GM12878 (cell line): ENCODE measurements around the gene SPRYD3. TPM values are rescaled to one million over a fixed set of nuclear protein-coding genes. Genes with fewer than 3 reads are reported as not detected.

Experiments used
- ATAC-seq: fragments of 200-7000 bp; cut with Tn5 transposase; 3 replicates; pipeline ENCODE4 v1.9.1; 2020; ENCODE audit warnings: mild to moderate bottlenecking, moderate library complexity
- BruUV-seq: library from RNA; stranded (reverse); fragments of 400-500 nt; replicated peaks from 2 replicates; lab custom pipeline; 2021; lab: Mats Ljungman, UMichigan
- CTCF ChIA-PET: fragments of 300-600 bp; sonication (Branson Sonifier 250); formaldehyde crosslinking; extraction: SDS; loops from one replicate; lab custom pipeline; 2021; ENCODE audit warnings: inconsistent platforms; lab: Yijun Ruan, JAX
- POLR2A ChIA-PET: fragments of 350-600 bp; formaldehyde crosslinking; extraction: SDS; loops from one replicate; lab custom pipeline; 2021; ENCODE audit warnings: inconsistent platforms; lab: Charles Lee
- RAD21 ChIA-PET: fragments of 300-600 bp; sonication (Branson Sonifier 250); formaldehyde crosslinking; loops from one replicate; lab custom pipeline; 2023; ENCODE audit warnings: antibody characterized with exemption; ENCODE audit not compliant: unreplicated experiment; lab: Charles Lee
- SMC1A ChIA-PET: fragments of 300-600 bp; sonication (Branson Sonifier 250); formaldehyde crosslinking; loops from one replicate; lab custom pipeline; 2023; ENCODE audit not compliant: unreplicated experiment, uncharacterized antibody; lab: Charles Lee
- DNase-seq: peaks from one replicate; pipeline ENCODE4 v3.0.0-alpha.2; 2011; ENCODE audit warnings: low read depth, low spot score
- FAIRE-seq: peaks from 3 replicates; lab custom pipeline; 2011; peaks lifted over from hg19 to GRCh38; lab: Jason Lieb, UNC
- H2AFZ ChIP-seq: 2 replicates; pipeline ENCODE4 v1.6.0; 2011; ENCODE audit warnings: low read depth, low read length, control low read depth; ENCODE audit not compliant: control insufficient read depth
- H3K27ac ChIP-seq: 2 replicates; pipeline ENCODE4 v1.5.1; 2011; ENCODE audit warnings: control low read depth; ENCODE audit not compliant: control insufficient read depth, insufficient read depth
- H3K27me3 ChIP-seq, 2 experiments: replicated peaks in 1 of 2; 2 replicates each; pipeline versions ENCODE4 v1.6.0 to v1.6.1; 2011; ENCODE audit warnings: low read length in 1 of 2; ENCODE audit not compliant: control insufficient read depth in 2 of 2, insufficient read depth in 2 of 2
- H3K36me3 ChIP-seq, 2 experiments: 2 replicates each; pipeline ENCODE4 v1.5.1; 2011; ENCODE audit warnings: low read length in 1 of 2; ENCODE audit not compliant: control insufficient read depth in 2 of 2, insufficient read depth in 2 of 2
- H3K4me1 ChIP-seq: 2 replicates; pipeline ENCODE4 v1.6.1; 2011; ENCODE audit warnings: mild to moderate bottlenecking, low read length, moderate library complexity, mixed read lengths; ENCODE audit not compliant: control insufficient read depth, insufficient read depth
- H3K4me2 ChIP-seq: 2 replicates; pipeline ENCODE4 v1.6.0; 2011; ENCODE audit warnings: control low read depth; ENCODE audit not compliant: control insufficient read depth, insufficient read depth
- H3K4me3 ChIP-seq: fragments of 200-600 bp; sonication (generic); 2 replicates; pipeline ENCODE4 v1.5.1; 2016
- H3K79me2 ChIP-seq: 2 replicates; pipeline ENCODE4 v1.6.0; 2011; ENCODE audit warnings: low read length; ENCODE audit not compliant: control insufficient read depth, insufficient read depth
- H3K9ac ChIP-seq: 2 replicates; pipeline ENCODE4 v1.8.0; 2011; ENCODE audit warnings: low read length, control low read depth, mixed read lengths; ENCODE audit not compliant: control insufficient read depth, insufficient read depth
- H3K9me3 ChIP-seq: replicated peaks from 3 replicates; pipeline ENCODE4 v1.5.1; 2011; ENCODE audit warnings: mild to moderate bottlenecking, low read length; ENCODE audit not compliant: control insufficient read depth, insufficient read depth
- H4K20me1 ChIP-seq: 2 replicates; pipeline ENCODE4 v1.6.0; 2011; ENCODE audit not compliant: control insufficient read depth, insufficient read depth
- BHLHE40 ChIP-seq, 2 experiments: fragments of 450-650 bp in 1 of 2; IDR thresholded peaks; 2 replicates each; pipeline ENCODE4 v1.6.1; 2011 to 2017; ENCODE audit warnings: low read depth in 2 of 2, borderline replicate concordance in 1 of 2, improper control_type of control experiment in 1 of 2, low read length in 1 of 2, mild to moderate bottlenecking in 1 of 2
- CBFB ChIP-seq: IDR thresholded peaks from 2 replicates; pipeline ENCODE4 v1.6.1; 2016; ENCODE audit warnings: antibody characterized with exemption, low read depth
- CHD1 ChIP-seq: IDR thresholded peaks from 2 replicates; pipeline ENCODE4 v1.6.1; 2012; ENCODE audit warnings: low read depth, low read length, improper control_type of control experiment
- CHD4 ChIP-seq: fragments of 200-600 bp; sonication (generic); IDR thresholded peaks from 2 replicates; pipeline ENCODE4 v1.6.1; 2016; ENCODE audit warnings: mild to moderate bottlenecking
- EED ChIP-seq: sonication (generic); IDR thresholded peaks from 2 replicates; pipeline ENCODE4 v1.6.1; 2016; ENCODE audit warnings: antibody characterized with exemption, low read depth
- EZH2 ChIP-seq: IDR thresholded peaks from 2 replicates; pipeline ENCODE4 v1.6.1; 2012; ENCODE audit warnings: low read depth, mild to moderate bottlenecking, control low read depth, inconsistent platforms, low read length, borderline replicate concordance; ENCODE audit not compliant: control insufficient read depth
- GATAD2B ChIP-seq: fragments of 450-650 bp; conservative IDR thresholded peaks from 2 replicates; pipeline ENCODE4 v1.6.1; 2017; ENCODE audit warnings: low read depth, mild to moderate bottlenecking, moderate library complexity
- JUND ChIP-seq: IDR thresholded peaks from 2 replicates; pipeline ENCODE4 v1.6.1; 2012; ENCODE audit warnings: low read depth, mild to moderate bottlenecking, low read length, improper control_type of control experiment, moderate library complexity
- KLF5 ChIP-seq: fragments of 450-650 bp; IDR thresholded peaks from 2 replicates; pipeline ENCODE4 v1.6.1; 2014; ENCODE audit warnings: mild to moderate bottlenecking; ENCODE audit not compliant: partially characterized antibody
- LARP7 ChIP-seq: fragments of 450-650 bp; IDR thresholded peaks from 2 replicates; pipeline ENCODE4 v1.6.1; 2017; ENCODE audit warnings: mild to moderate bottlenecking
- MTA3 ChIP-seq: IDR thresholded peaks from 2 replicates; pipeline ENCODE4 v1.6.1; 2012; ENCODE audit warnings: low read length, inconsistent platforms, borderline replicate concordance
- MXI1 ChIP-seq: fragments of 150-350 bp; IDR thresholded peaks from 2 replicates; pipeline ENCODE4 v1.6.1; 2011; ENCODE audit warnings: low read depth, mild to moderate bottlenecking, inconsistent platforms, low read length, improper control_type of control experiment
- NFYB ChIP-seq: IDR thresholded peaks from 2 replicates; pipeline ENCODE4 v1.6.1; 2011; ENCODE audit warnings: low read depth, mild to moderate bottlenecking, low read length, improper control_type of control experiment, moderate library complexity; ENCODE audit not compliant: insufficient read depth
- NR2F1 ChIP-seq: fragments of 450-650 bp; conservative IDR thresholded peaks from 2 replicates; pipeline ENCODE4 v1.6.1; 2017; ENCODE audit warnings: mild to moderate bottlenecking
- POLR2A ChIP-seq: IDR thresholded peaks from 2 replicates; pipeline ENCODE4 v1.6.1; 2011; ENCODE audit warnings: low read depth, mild to moderate bottlenecking, low read length
- SMARCA5 ChIP-seq: fragments of 450-650 bp; IDR thresholded peaks from 2 replicates; pipeline ENCODE4 v1.6.1; 2017; ENCODE audit warnings: mild to moderate bottlenecking
- SREBF2 ChIP-seq: IDR thresholded peaks from 2 replicates; pipeline ENCODE4 v1.6.1; 2012; ENCODE audit warnings: mild to moderate bottlenecking, low read length
- STAT1 ChIP-seq: fragments of 450-650 bp; conservative IDR thresholded peaks from 2 replicates; pipeline ENCODE4 v1.6.1; 2014; ENCODE audit warnings: antibody characterized with exemption, mild to moderate bottlenecking
- TBL1XR1 ChIP-seq: IDR thresholded peaks from 2 replicates; pipeline ENCODE4 v1.6.1; 2012; ENCODE audit warnings: low read depth, low read length, improper control_type of control experiment
- WGBS: methylation state at CpG from one replicate; pipeline ENCODE4 v1.1.6; 2016; ENCODE audit warnings: low lambda C conversion rate; ENCODE audit not compliant: insufficient replicate concordance, insufficient coverage; ENCODE audit errors: missing lambda C conversion rate; 5-methylcytosine and 5-hydroxymethylcytosine counted together
- in situ Hi-C: fragments of 300-500 bp; cut with MboI; formaldehyde crosslinking; loops from 9 replicates; pipeline ENCODE4 v1.14.3; 2018; ENCODE audit warnings: mixed read lengths
- intact Hi-C: fragments of 100-400 bp; cut with micrococcal nuclease; formaldehyde crosslinking; loops from one replicate; pipeline ENCODE4 v1.14.2; 2022; ENCODE audit not compliant: unreplicated experiment
- polyA plus RNA-seq, 11 experiments: library from polyadenylated mRNA; depleted of rRNA in 4 of 11; unstranded in 6 of 11; stranded (reverse) in 5 of 11; fragments of >200 nt; fragmentation: Nextera tagmentation in 4 of 11; fragmentation: Illumina TruSeq in 1 of 11; extraction: Ambion mirVana in 4 of 11; extraction: Trizol in 1 of 11; gene quantifications; 1 replicate in 1 of 11; 2 replicates in 10 of 11; pipeline versions ENCODE4 v1.2.1 to v1.2.3, GENCODE V29; 2011 to 2016; ENCODE audit warnings: inconsistent platforms in 2 of 11, missing spikeins in 2 of 11, low read depth in 1 of 11
- total RNA-seq, 4 experiments: library from RNA; depleted of rRNA in 3 of 4; stranded (reverse); fragments of >200 nt in 3 of 4; fragmentation: Illumina TruSeq in 1 of 4; extraction: Trizol in 1 of 4; gene quantifications; 2 replicates each; pipeline versions ENCODE4 v1.2.1 to v1.2.3, GENCODE V29; 2013 to 2021
- TF ChIP-seq, protein P1 (sequence below): IDR thresholded peaks from 2 replicates; pipeline ENCODE4 v1.6.1; 2012; ENCODE audit warnings: low read depth, low read length, improper control_type of control experiment
- TF ChIP-seq, protein P2 (sequence below): fragments of 150-350 bp; IDR thresholded peaks from 2 replicates; pipeline ENCODE4 v1.6.1; 2016; ENCODE audit warnings: low read depth, low read length

Gene SPRYD3
- total and polyA plus RNA-seq, 10 of the 15 experiments (the other 5 are each of a cell fraction or from before 2014, with no cell fraction given), result 2.3 to 26.4 (median 20.2) TPM

GRCh38 chr12:53047221-53048032 lies 31.8 kb downstream of the SPRYD3 start:
- intact Hi-C loops, result no loop called here
- H3K9ac ChIP-seq, result peak overlapping the region; percentile 20; the same call in 1 of the 2 replicates
- DNase-seq, result no peak
- ChIA-PET POLR2A (interaction anchor here (0.6 to 0.9 kb wide), 2 partner anchors 55 to 64 kb away, joined by 3 to 4 read pairs; no protein-coding TSS in a partner anchor), CTCF (interaction anchor here (0.7 to 2.1 kb wide), 10 partner anchors 10 to 51 kb away, joined by 3 to 12 read pairs (median 6); partner anchors contain the start of genes EIF4B and SPRYD3), SMC1A (interaction anchor here (0.6 to 1.0 kb wide), 2 partner anchors 54 to 55 kb away, joined by 3 read pairs; partner anchors contain the start of gene SOAT2), RAD21 (interaction anchor here (0.6 to 1.5 kb wide), 5 partner anchors 50 to 276 kb away, joined by 3 to 4 read pairs (median 3); partner anchors contain the start of genes IGFBP6 and MYG1)
- H2AFZ ChIP-seq, result peak overlapping the region; percentile 92
- H3K4me2 ChIP-seq, result peak overlapping the region; percentile 98
- H3K79me2 ChIP-seq, result no peaks in the 10 kb centered on the region
- WGBS, result 7% methylated on average over 39 of the region's 94 CpGs
- in situ Hi-C loops, result no loop called here
- no peaks in the 10 kb centered on the region; the same call in 1 of the 2 replicates for H4K20me1 ChIP-seq
- FAIRE-seq, result no peak
- peak overlapping the region; percentile 36; the same call in 1 of the 2 replicates for H3K4me3 ChIP-seq
- H3K36me3 ChIP-seq, result no peaks in the 10 kb centered on the region; a peak in 1 of 4 replicates
- H3K27ac ChIP-seq, result no peak overlapping the region
- H3K27me3 ChIP-seq, result no peaks in the 10 kb centered on the region
- peak; percentile 66 for ATAC-seq
- BruUV-seq, result no TSS peak
- peaks cover 15% of the 10 kb centered on the region for H3K4me1 ChIP-seq
- H3K9me3 ChIP-seq, result no peaks in the 10 kb centered on the region
- TF ChIP-seq, protein P1, sequence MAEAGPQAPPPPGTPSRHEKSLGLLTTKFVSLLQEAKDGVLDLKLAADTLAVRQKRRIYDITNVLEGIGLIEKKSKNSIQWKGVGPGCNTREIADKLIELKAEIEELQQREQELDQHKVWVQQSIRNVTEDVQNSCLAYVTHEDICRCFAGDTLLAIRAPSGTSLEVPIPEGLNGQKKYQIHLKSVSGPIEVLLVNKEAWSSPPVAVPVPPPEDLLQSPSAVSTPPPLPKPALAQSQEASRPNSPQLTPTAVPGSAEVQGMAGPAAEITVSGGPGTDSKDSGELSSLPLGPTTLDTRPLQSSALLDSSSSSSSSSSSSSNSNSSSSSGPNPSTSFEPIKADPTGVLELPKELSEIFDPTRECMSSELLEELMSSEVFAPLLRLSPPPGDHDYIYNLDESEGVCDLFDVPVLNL, result no peak
- TF ChIP-seq SMARCA5 (peak; percentile 50; the same call in 1 of the 2 replicates), TBL1XR1 (no peak), BHLHE40 (IDR thresholded peaks at IDR 0.05; ENCODE audit: borderline replicate concordance in 1 of 2, low read depth in 2 of 2, low read length in 1 of 2) (peak in 1 of 2 experiments; percentile 74; a peak in 2 of 4 replicates), MXI1 (no peak), NR2F1 (peak; percentile 90), JUND (no peak), NFYB (no peak), MTA3 (no peak), STAT1 (no peak), CHD4 (no peak), KLF5 (no peak), LARP7 (peak; percentile 69), GATAD2B (peak; percentile 14; the same call in 1 of the 2 replicates), POLR2A (0 out of 2 replicates have a peak, but pooled peaks have one; percentile 32), CBFB (no peak), CHD1 (no peak), SREBF2 (no peak), EED (no peak), EZH2 (no peak)
- TF ChIP-seq, protein P2, sequence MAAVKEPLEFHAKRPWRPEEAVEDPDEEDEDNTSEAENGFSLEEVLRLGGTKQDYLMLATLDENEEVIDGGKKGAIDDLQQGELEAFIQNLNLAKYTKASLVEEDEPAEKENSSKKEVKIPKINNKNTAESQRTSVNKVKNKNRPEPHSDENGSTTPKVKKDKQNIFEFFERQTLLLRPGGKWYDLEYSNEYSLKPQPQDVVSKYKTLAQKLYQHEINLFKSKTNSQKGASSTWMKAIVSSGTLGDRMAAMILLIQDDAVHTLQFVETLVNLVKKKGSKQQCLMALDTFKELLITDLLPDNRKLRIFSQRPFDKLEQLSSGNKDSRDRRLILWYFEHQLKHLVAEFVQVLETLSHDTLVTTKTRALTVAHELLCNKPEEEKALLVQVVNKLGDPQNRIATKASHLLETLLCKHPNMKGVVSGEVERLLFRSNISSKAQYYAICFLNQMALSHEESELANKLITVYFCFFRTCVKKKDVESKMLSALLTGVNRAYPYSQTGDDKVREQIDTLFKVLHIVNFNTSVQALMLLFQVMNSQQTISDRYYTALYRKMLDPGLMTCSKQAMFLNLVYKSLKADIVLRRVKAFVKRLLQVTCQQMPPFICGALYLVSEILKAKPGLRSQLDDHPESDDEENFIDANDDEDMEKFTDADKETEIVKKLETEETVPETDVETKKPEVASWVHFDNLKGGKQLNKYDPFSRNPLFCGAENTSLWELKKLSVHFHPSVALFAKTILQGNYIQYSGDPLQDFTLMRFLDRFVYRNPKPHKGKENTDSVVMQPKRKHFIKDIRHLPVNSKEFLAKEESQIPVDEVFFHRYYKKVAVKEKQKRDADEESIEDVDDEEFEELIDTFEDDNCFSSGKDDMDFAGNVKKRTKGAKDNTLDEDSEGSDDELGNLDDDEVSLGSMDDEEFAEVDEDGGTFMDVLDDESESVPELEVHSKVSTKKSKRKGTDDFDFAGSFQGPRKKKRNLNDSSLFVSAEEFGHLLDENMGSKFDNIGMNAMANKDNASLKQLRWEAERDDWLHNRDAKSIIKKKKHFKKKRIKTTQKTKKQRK, result no peak
